K562 (cell line): Measurements from ENCODE around the gene UNC93B1. TPM values are rescaled to one million over a fixed set of nuclear protein-coding genes. Genes with fewer than 3 reads are reported as not detected.

ENCODE experiments used
- ATAC-seq: fragments of 200-7000 bp; cut with Tn5 transposase; 3 replicates; pipeline ENCODE4 v1.9.1; 2020; ENCODE audit warnings: moderate library complexity
- BruUV-seq: library from RNA; stranded (reverse); fragments of 400-500 nt; replicated peaks from 2 replicates; lab custom pipeline; 2021; lab: Mats Ljungman, UMichigan
- CTCF ChIA-PET: fragments of 300-600 bp; formaldehyde crosslinking; extraction: SDS; loops from one replicate; lab custom pipeline; 2021; ENCODE audit warnings: low intra/inter-chr PET ratio; lab: Yijun Ruan, JAX
- POLR2A ChIA-PET: fragments of 300-600, 350-650 bp; sonication (Branson Sonifier 250); formaldehyde crosslinking; extraction: SDS; loops from one replicate; lab custom pipeline; 2021; ENCODE audit warnings: antibody characterized with exemption, inconsistent platforms; lab: Yijun Ruan, JAX
- DNase-seq, 4 experiments: peaks; one replicate each; pipeline versions ENCODE4 v3.0.0 to v3.0.0-alpha.2; 2011 to 2018; ENCODE audit warnings: low spot score in 3 of 4, mixed read lengths in 3 of 4; ENCODE audit errors: extremely low read depth in 1 of 4
- FAIRE-seq: peaks from 2 replicates; lab custom pipeline; 2011; peaks lifted over from hg19 to GRCh38; lab: Jason Lieb, UNC
- H2AFZ ChIP-seq: 2 replicates; pipeline ENCODE4 v1.6.0; 2011; ENCODE audit warnings: low read depth, low read length, control low read depth, inconsistent platforms
- H3K27ac ChIP-seq: fragments of 200-600 bp; 3 replicates; pipeline ENCODE4 v1.8.0; 2011; ENCODE audit warnings: low read depth, mild to moderate bottlenecking, control low read depth, inconsistent platforms, low read length, moderate library complexity, mixed read lengths; ENCODE audit errors: extremely low read depth
- H3K27me3 ChIP-seq, 2 experiments: fragments of 300-600 bp in 1 of 2; 2 replicates in 1 of 2; 3 replicates in 1 of 2; pipeline versions ENCODE4 v1.6.0 to v1.8.0; 2011; ENCODE audit warnings: inconsistent platforms in 2 of 2, low read length in 2 of 2, mild to moderate bottlenecking in 1 of 2, mixed read lengths in 1 of 2, moderate library complexity in 1 of 2; ENCODE audit not compliant: control insufficient read depth in 2 of 2, insufficient read depth in 2 of 2
- H3K36me3 ChIP-seq: fragments of 300-600 bp; 3 replicates; pipeline ENCODE4 v1.8.0; 2011; ENCODE audit warnings: mild to moderate bottlenecking, low read length, inconsistent platforms; ENCODE audit not compliant: control insufficient read depth, insufficient read depth
- H3K4me1 ChIP-seq, 2 experiments: fragments of 200-600 bp in 1 of 2; replicated peaks in 1 of 2; 2 replicates in 1 of 2; 3 replicates in 1 of 2; pipeline versions ENCODE4 v1.5.1 to v1.8.0; 2011; ENCODE audit warnings: inconsistent platforms in 2 of 2, low read length in 2 of 2, mild to moderate bottlenecking in 1 of 2, mixed read lengths in 1 of 2, moderate library complexity in 1 of 2; ENCODE audit not compliant: control insufficient read depth in 2 of 2, insufficient read depth in 2 of 2
- H3K4me2 ChIP-seq: 2 replicates; pipeline ENCODE4 v1.6.1; 2011; ENCODE audit warnings: low read length, control low read depth, inconsistent platforms, mixed read lengths; ENCODE audit not compliant: insufficient read depth
- H3K4me3 ChIP-seq: fragments of 200-600 bp; sonication (generic), shearing (Covaris generic); 2 replicates; pipeline ENCODE4 v1.5.1; 2016; ENCODE audit warnings: control low read depth, inconsistent platforms
- H3K79me2 ChIP-seq: fragments of 200-600 bp; 3 replicates; pipeline ENCODE4 v1.8.0; 2011; ENCODE audit warnings: low read length, inconsistent platforms; ENCODE audit not compliant: control insufficient read depth, insufficient read depth
- H3K9ac ChIP-seq, 2 experiments: 2 replicates each; pipeline versions ENCODE4 v1.6.0 to v1.6.1; 2011; ENCODE audit warnings: low read depth in 2 of 2, low read length in 2 of 2, control low read depth in 1 of 2, inconsistent platforms in 1 of 2, mild to moderate bottlenecking in 1 of 2, mixed read lengths in 1 of 2; ENCODE audit not compliant: insufficient read depth in 1 of 2
- H3K9me1 ChIP-seq: one replicate; pipeline ENCODE4 v1.6.0; 2011; ENCODE audit warnings: inconsistent platforms, mild to moderate bottlenecking, low read length, moderate library complexity; ENCODE audit not compliant: control insufficient read depth, insufficient read depth
- H3K9me3 ChIP-seq: replicated peaks from 2 replicates; pipeline ENCODE4 v1.5.1; 2011; ENCODE audit warnings: low read depth, low read length, inconsistent platforms; ENCODE audit not compliant: control insufficient read depth, insufficient read depth
- H4K20me1 ChIP-seq: replicated peaks from 2 replicates; pipeline ENCODE4 v1.6.1; 2011; ENCODE audit warnings: low read length, inconsistent platforms, mixed read lengths; ENCODE audit not compliant: control insufficient read depth, insufficient read depth
- CUX1 ChIP-seq: fragments of 200-800 bp; sonication (Bioruptor generic); IDR thresholded peaks from 2 replicates; pipeline ENCODE4 v1.6.1; 2016; ENCODE audit warnings: missing genetic modification characterization, missing compliant biosample characterization
- TFAP4 ChIP-seq: sonication (generic); formaldehyde crosslinking; IDR thresholded peaks from 2 replicates; pipeline ENCODE4 v1.8.0; 2022; ENCODE audit warnings: missing genetic modification reagents, mild to moderate bottlenecking, moderate library complexity, borderline replicate concordance
- ZNF431 ChIP-seq: sonication (generic); formaldehyde crosslinking; IDR thresholded peaks from 2 replicates; pipeline ENCODE4 v1.8.0; 2022; ENCODE audit warnings: mild to moderate bottlenecking, missing genetic modification reagents
- WGBS: fragments of 100-300 bp; shearing (Covaris generic); methylation state at CpG from one replicate; pipeline ENCODE4 v1.1.6; 2016; ENCODE audit warnings: low coverage, mixed read lengths; ENCODE audit not compliant: insufficient coverage; ENCODE audit errors: missing lambda C conversion rate; 5-methylcytosine and 5-hydroxymethylcytosine counted together
- in situ Hi-C: fragments of 300-500 bp; cut with MboI; formaldehyde crosslinking; loops from 4 replicates; pipeline ENCODE4 v1.15.0; 2018; ENCODE audit warnings: inconsistent platforms, mixed read lengths
- intact Hi-C: fragments of 100-400 bp; cut with micrococcal nuclease; formaldehyde crosslinking; loops from 2 replicates; pipeline ENCODE4 v1.14.2; 2022
- polyA plus RNA-seq, 8 experiments: library from polyadenylated mRNA; depleted of rRNA in 4 of 8; stranded (reverse) in 5 of 8; unstranded in 3 of 8; fragments of >200 nt; fragmentation: Nextera tagmentation in 2 of 8; fragmentation: Illumina TruSeq in 1 of 8; extraction: Ambion mirVana in 2 of 8; extraction: Trizol in 1 of 8; gene quantifications; 2 replicates each; pipeline versions ENCODE4 v1.2.1 to v1.2.3, GENCODE V29; 2011 to 2014; ENCODE audit warnings: inconsistent platforms in 1 of 8, missing spikeins in 1 of 8
- total RNA-seq, 7 experiments: library from RNA; depleted of rRNA in 6 of 7; stranded (reverse); fragments of >200 nt in 6 of 7; fragmentation: Illumina TruSeq in 2 of 7; extraction: Trizol in 2 of 7; gene quantifications; 2 replicates each; pipeline versions ENCODE4 v1.2.1 to v1.2.3, GENCODE V29; 2011 to 2021; ENCODE audit warnings: low replicate concordance in 1 of 7

The UNC93B1 gene
- total and polyA plus RNA-seq, 9 of the 15 experiments (the other 6 are each of a cell fraction or from before 2014, with no cell fraction given) = 0.10 to 13.6 (median 6.5) TPM

GRCh38 chr11:68018730-68019190 lies 14.9 kb upstream of the UNC93B1 start:
- H3K36me3 ChIP-seq = no peaks in the 10 kb centered on the region
- no peaks in the 10 kb centered on the region for H3K9me3 ChIP-seq
- FAIRE-seq (no peak), ATAC-seq (no peak), DNase-seq (no peak)
- H3K4me3 ChIP-seq = no peak overlapping the region
- ChIA-PET CTCF (no interaction called here), POLR2A (no interaction called here)
- intact Hi-C loops (no loop called here), in situ Hi-C loops (no loop called here)
- H2AFZ ChIP-seq = no peak overlapping the region
- H3K9me1 ChIP-seq = no peaks in the 10 kb centered on the region
- no peaks in the 10 kb centered on the region for H3K27me3 ChIP-seq
- WGBS = 46% methylated on average over 18 of the region's 18 CpGs
- peak overlapping the region in 1 of 2 experiments; percentile 68; a peak in 2 of 4 replicates for H3K9ac ChIP-seq
- no peak for TF ChIP-seq ZNF431 (CRISPR knock-in tag)
- TF ChIP-seq CUX1 (CRISPR knock-in tag) = no peak
- TF ChIP-seq TFAP4 (CRISPR knock-in tag) = no peak
- peaks cover 0 to 66% of the 10 kb centered on the region in 2 experiments; a peak in 2 of 5 replicates for H3K4me1 ChIP-seq
- no peak overlapping the region for H3K27ac ChIP-seq
- no peaks in the 10 kb centered on the region for H3K79me2 ChIP-seq
- peaks cover 3% of the 10 kb centered on the region; the same call in 1 of the 2 replicates for H4K20me1 ChIP-seq
- no peak overlapping the region for H3K4me2 ChIP-seq
- no TSS peak for BruUV-seq
